Mesothelial cell of epicardium (in vitro differentiated cells): Measurements from ENCODE around the gene SETBP1. TPM values are rescaled to one million over a fixed set of nuclear protein-coding genes. Genes with fewer than 3 reads are reported as not detected.
A peak's percentile ranks its signal among the peaks of the same experiment; 100 is the strongest.

Source experiments
- DNase-seq, 2 experiments: peaks; one replicate each; pipeline ENCODE4 v3.0.0; 2021; ENCODE audit warnings: low spot score in 2 of 2; ENCODE audit not compliant: unreplicated experiment in 2 of 2
- H3K27ac Mint-ChIP-seq: 2 replicates; pipeline ENCODE4 v1.8.0; 2021; ENCODE audit warnings: mixed read lengths
- H3K27me3 Mint-ChIP-seq: 2 replicates; pipeline ENCODE4 v1.8.0; 2021; ENCODE audit warnings: low read depth, mixed read lengths
- H3K36me3 Mint-ChIP-seq: 2 replicates; pipeline ENCODE4 v1.8.0; 2021; ENCODE audit warnings: mixed read lengths
- H3K4me1 Mint-ChIP-seq: 2 replicates; pipeline ENCODE4 v1.8.0; 2021; ENCODE audit warnings: mixed read lengths
- H3K4me3 Mint-ChIP-seq: 2 replicates; pipeline ENCODE4 v1.8.0; 2021; ENCODE audit warnings: mild to moderate bottlenecking, moderate library complexity, mixed read lengths
- H3K9me3 Mint-ChIP-seq: 2 replicates; pipeline ENCODE4 v1.8.0; 2021; ENCODE audit warnings: mixed read lengths
- total RNA-seq: library from RNA; stranded (reverse); gene quantifications from 3 replicates; pipeline ENCODE4 v1.2.1, GENCODE V29; 2021
- TF ChIP-seq, protein P1 (sequence below): fragments of 200-600 bp; sonication (generic); IDR thresholded peaks from one replicate; pipeline ENCODE4 v1.5.0; 2021; ENCODE audit warnings: antibody characterized with exemption; ENCODE audit not compliant: unreplicated experiment

The SETBP1 gene
- total RNA-seq, 1 donor from 2014 or later = 47.7 TPM

DNA sequence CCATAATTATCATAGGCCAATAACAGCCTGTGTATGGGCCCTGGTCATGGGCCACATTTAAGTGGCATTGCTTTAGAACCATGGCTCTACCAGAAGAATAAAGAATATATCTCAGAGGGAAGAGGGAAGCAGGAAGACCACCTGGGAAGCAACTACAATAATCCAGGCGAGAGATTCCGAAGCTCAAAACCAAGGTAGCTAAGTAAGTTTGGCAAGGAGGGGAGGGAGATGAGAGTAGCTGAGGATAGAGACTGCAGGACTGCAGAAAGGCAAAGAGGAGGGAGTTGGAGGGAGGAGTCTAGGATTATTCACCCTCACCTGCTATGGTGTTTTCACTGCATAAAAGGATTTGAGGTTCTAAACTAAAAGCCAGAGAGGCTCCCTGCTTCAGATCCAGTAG, 293.5 kb downstream of the SETBP1 start:
- TF ChIP-seq, protein P1, sequence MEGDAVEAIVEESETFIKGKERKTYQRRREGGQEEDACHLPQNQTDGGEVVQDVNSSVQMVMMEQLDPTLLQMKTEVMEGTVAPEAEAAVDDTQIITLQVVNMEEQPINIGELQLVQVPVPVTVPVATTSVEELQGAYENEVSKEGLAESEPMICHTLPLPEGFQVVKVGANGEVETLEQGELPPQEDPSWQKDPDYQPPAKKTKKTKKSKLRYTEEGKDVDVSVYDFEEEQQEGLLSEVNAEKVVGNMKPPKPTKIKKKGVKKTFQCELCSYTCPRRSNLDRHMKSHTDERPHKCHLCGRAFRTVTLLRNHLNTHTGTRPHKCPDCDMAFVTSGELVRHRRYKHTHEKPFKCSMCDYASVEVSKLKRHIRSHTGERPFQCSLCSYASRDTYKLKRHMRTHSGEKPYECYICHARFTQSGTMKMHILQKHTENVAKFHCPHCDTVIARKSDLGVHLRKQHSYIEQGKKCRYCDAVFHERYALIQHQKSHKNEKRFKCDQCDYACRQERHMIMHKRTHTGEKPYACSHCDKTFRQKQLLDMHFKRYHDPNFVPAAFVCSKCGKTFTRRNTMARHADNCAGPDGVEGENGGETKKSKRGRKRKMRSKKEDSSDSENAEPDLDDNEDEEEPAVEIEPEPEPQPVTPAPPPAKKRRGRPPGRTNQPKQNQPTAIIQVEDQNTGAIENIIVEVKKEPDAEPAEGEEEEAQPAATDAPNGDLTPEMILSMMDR = no peak
- Mint-ChIP-seq H3K36me3 (no peaks in the 10 kb centered on the region), H3K4me1 (peaks cover 8% of the 10 kb centered on the region), H3K27me3 (no peaks in the 10 kb centered on the region), H3K27ac (no peak overlapping the region), H3K4me3 (no peak overlapping the region), H3K9me3 (no peaks in the 10 kb centered on the region)
- no peak for DNase-seq

DNA sequence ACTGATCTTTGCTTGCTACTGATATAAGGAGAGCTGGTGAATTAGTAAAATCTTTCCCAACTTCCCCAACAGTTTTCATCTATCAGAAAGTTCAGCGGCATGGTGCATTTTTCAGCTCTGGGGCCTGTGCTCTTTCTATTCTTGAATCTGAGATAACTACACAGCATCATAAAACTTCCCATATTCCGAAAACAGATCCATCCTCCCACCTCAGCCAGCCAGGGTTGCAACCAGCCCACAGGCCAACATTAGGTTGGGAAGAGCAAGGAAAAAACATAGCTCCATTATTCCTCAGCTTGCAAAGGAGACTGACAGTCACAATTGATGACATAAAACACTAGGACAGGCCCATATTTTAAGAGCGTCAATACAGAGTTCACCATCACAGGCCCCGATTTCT, 297.2 kb downstream of the SETBP1 start:
- no peaks in the 10 kb centered on the region for H3K27me3 Mint-ChIP-seq

DNA sequence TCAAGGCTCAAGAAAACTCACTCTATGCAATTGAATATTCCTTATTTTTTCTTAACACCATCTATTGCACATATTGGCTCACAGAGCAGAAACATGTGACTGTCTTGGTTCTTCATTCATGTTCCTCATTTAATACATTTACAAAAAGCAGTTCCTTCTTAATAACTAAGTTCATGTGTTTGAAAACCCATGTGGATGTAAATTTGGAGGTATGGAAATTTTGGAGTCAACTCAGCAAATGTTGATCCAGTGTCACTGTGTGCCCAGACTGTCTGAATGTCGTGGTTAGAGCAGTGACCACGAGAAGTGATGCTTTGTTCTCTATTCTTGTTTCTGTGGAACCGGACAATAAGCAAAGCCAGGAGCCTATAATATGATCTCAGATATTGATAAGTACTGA, 299.1 kb downstream of the SETBP1 start:
- no peaks in the 10 kb centered on the region for H3K36me3 Mint-ChIP-seq
- no peak overlapping the region for H3K27ac Mint-ChIP-seq
- TF ChIP-seq, protein P1 = no peak
- no peak overlapping the region for H3K4me3 Mint-ChIP-seq
- H3K27me3 Mint-ChIP-seq = no peaks in the 10 kb centered on the region
- no peaks in the 10 kb centered on the region for H3K4me1 Mint-ChIP-seq
- no peaks in the 10 kb centered on the region for H3K9me3 Mint-ChIP-seq
- DNase-seq = no peak

More for the DNA sequence above, 297.2 kb downstream of the SETBP1 start:
- no peaks in the 10 kb centered on the region for H3K36me3 Mint-ChIP-seq
- TF ChIP-seq, protein P1 = no peak
- no peaks in the 10 kb centered on the region for H3K4me1 Mint-ChIP-seq
- no peak overlapping the region for H3K27ac Mint-ChIP-seq
- DNase-seq = no peak
- H3K4me3 Mint-ChIP-seq = no peak overlapping the region
- H3K9me3 Mint-ChIP-seq = no peaks in the 10 kb centered on the region

DNA sequence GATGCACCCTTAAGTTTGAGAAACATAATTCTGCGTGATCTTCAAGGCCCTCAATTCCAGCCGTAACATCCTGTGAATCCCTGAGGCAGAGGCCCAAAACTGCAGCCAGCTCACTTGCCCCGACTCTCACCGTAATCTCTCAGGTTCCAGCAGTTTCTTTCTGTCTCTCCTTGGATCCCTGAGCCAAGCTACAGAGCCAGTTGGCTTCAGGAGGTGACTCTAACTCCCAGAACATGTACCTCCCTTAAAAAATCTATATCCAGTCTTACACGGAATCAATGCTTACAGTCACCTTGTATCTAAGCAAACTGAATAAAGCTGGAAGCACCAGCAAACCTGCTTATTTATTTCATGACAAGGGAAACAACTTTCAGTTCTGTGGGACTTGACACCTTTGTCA, 300.4 kb downstream of the SETBP1 start:
- TF ChIP-seq, protein P1 = no peak
- H3K27ac Mint-ChIP-seq = no peak overlapping the region
- no peaks in the 10 kb centered on the region for H3K27me3 Mint-ChIP-seq
- no peaks in the 10 kb centered on the region for H3K9me3 Mint-ChIP-seq
- H3K4me3 Mint-ChIP-seq = no peak overlapping the region
- peaks cover 2% of the 10 kb centered on the region for H3K4me1 Mint-ChIP-seq
- no peaks in the 10 kb centered on the region for H3K36me3 Mint-ChIP-seq
- DNase-seq = no peak

DNA sequence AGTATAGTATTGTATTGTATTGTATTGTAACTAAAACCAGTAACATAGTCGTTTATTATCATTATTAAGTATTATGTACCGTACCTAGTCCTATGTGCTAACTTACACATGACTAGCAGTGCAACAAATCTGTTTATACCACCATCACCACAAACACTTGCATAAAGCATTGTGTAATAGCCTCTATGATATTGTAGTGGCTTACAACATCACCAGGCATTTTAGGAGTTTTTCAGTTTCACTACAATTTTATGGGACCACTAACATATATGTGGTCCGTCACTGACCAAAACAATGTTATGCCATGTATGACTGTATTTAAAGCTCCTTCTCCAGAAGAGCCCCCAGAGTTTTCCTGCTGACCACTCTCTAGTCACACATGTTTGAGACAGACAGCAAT, 306.2 kb downstream of the SETBP1 start:
- Mint-ChIP-seq H3K4me3 (no peak overlapping the region), H3K27me3 (no peaks in the 10 kb centered on the region), H3K27ac (no peak overlapping the region), H3K9me3 (peaks cover 20% of the 10 kb centered on the region), H3K4me1 (peaks cover 14% of the 10 kb centered on the region), H3K36me3 (peaks cover 13% of the 10 kb centered on the region)
- TF ChIP-seq, protein P1 = no peak
- no peak for DNase-seq

DNA sequence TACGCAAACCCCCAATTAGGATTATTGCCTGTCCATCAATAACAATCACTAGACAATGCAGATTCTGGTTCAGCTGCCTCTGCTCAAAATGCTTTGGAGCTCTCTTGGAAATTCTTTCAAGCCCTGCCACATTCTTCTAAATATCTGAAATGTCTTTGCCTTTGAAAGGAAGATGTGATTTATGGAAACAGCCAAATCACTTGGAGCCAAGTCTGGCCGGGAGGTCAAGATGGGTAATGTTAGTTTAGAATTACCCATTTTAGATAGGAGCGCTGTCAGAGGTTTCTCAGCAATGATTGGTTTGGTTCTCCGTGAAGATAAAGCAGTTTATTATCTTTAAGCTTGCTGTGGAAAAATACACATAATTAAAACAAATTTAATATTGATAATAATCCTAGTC, 306.7 kb downstream of the SETBP1 start:
- Mint-ChIP-seq H3K36me3 (peaks cover 13% of the 10 kb centered on the region), H3K27me3 (no peaks in the 10 kb centered on the region), H3K27ac (peak overlapping the region; percentile 64), H3K4me1 (peaks cover 14% of the 10 kb centered on the region), H3K9me3 (peaks cover 24% of the 10 kb centered on the region), H3K4me3 (no peak overlapping the region)
- DNase-seq = no peak
- TF ChIP-seq, protein P1 = no peak
